ENCODE data around the gene MAMDC2. TPM values are rescaled to one million over a fixed set of nuclear protein-coding genes. Genes with fewer than 3 reads are reported as not detected.

MAMDC2 gene
- total and polyA plus RNA-seq, 2 of the 8 experiments (the other 6 are each of a cell fraction or from before 2014, with no cell fraction given): 6.1 to 15.4 TPM

DNA sequence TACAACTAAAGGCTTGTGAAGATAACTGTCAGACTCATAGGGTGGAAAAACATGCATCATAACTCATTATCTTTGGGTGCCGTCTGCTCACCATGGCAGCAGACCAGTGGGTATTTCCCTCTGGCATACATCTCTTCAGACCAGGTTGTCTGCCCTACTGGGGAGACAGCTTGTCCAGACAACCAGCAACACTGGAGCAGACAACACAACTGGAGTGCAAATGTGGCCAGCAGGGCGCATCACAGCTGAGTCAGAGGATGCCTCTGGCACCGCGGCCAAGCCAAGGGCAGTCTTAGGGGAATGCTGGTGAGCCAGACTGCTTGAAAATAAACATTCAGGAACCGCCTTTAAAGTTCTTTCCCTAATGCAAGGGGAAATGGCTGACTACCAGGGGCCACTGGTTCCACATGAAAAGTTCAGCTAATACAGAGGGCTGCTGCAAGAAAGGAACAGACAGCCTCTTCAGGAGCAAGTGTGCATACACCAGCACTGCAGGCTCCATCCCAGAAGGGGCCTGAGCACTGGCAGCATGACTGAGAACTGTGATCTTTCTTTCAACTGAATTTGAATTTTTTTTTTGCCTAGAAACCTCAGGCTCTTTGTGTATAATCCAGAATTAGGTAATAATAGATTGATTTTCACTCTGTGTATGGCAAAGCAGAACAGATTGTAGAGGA, 77.3 kb downstream of the MAMDC2 start:
- Histone ChIP-seq H3K4ac (replicated peaks; ENCODE audit: insufficient read length, low read depth, low read length) (no peak overlapping the region), H2BK12ac (ENCODE audit: low read depth, low read length) (peak overlapping the region; percentile 18; the same call in 1 of the 2 replicates), H2AK5ac (ENCODE audit: low read depth, low read length) (no peak overlapping the region), H3K79me2 (ENCODE audit: control insufficient read depth in 1 of 2, insufficient read depth in 2 of 2, low read length in 2 of 2) (no peaks in the 10 kb centered on the region), H3K23me2 (ENCODE audit: low read depth, low read length) (no peaks in the 10 kb centered on the region), H4K8ac (ENCODE audit: extremely low read depth, insufficient read depth, low read length) (no peak overlapping the region), H3K56ac (replicated peaks; ENCODE audit: insufficient read length, low read depth, low read length) (no peak overlapping the region), H2BK120ac (replicated peaks; ENCODE audit: low read depth, low read length) (no peak overlapping the region), H2BK5ac (ENCODE audit: low read depth, low read length) (no peak overlapping the region; the same call in 1 of the 2 replicates), H2AFZ (ENCODE audit: low read length) (no peak overlapping the region), H3K27me3 (replicated peaks in 1 of 4; ENCODE audit: control insufficient read depth in 3 of 4, extremely low read depth in 1 of 4, insufficient read depth in 3 of 4, low read length in 3 of 4) (no peaks in the 10 kb centered on the region), H3K27ac (ENCODE audit: low read depth, low read length) (no peak overlapping the region), H3K9ac (replicated peaks in 1 of 4; ENCODE audit: extremely low read depth in 1 of 4, low read depth in 3 of 4, low read length in 3 of 4) (no peak overlapping the region), H3K36me3 (ENCODE audit: control insufficient read depth in 2 of 4, insufficient read depth in 4 of 4, low read length in 3 of 4) (no peaks in the 10 kb centered on the region), H3K14ac (ENCODE audit: insufficient read length) (no peak overlapping the region), H2BK15ac (ENCODE audit: low read length) (peak overlapping the region; percentile 67; the same call in 1 of the 2 replicates), H2BK20ac (ENCODE audit: low read length) (no peak overlapping the region), H3K18ac (ENCODE audit: extremely low read depth, low read length) (peak overlapping the region; percentile 52; the same call in 1 of the 2 replicates), H3K9me3 (ENCODE audit: insufficient read depth in 2 of 2, low read depth in 1 of 2, low read length in 1 of 2) (no peaks in the 10 kb centered on the region), H3K79me1 (ENCODE audit: low read depth, low read length) (no peaks in the 10 kb centered on the region), H3K4me1 (replicated peaks in 1 of 4; ENCODE audit: control insufficient read depth in 3 of 4, insufficient read depth in 4 of 4, low read length in 3 of 4) (peaks cover 0 to 8% (median 0%) of the 10 kb centered on the region in 4 experiments; a peak in 2 of 7 replicates), H3K23ac (ENCODE audit: insufficient read length) (no peak overlapping the region), H4K5ac (ENCODE audit: insufficient read length, low read depth, low read length) (no peak overlapping the region), H4K91ac (replicated peaks; ENCODE audit: insufficient read length, low read length) (no peak overlapping the region), H4K20me1 (replicated peaks in 1 of 2; ENCODE audit: control insufficient read depth in 1 of 2, insufficient read depth in 2 of 2, low read length in 2 of 2) (peaks cover 0 to 3% of the 10 kb centered on the region in 2 experiments), H3K4me3 (ENCODE audit: extremely low read depth in 1 of 4, insufficient read depth in 2 of 4, low read depth in 3 of 4, low read length in 4 of 4) (no peak overlapping the region), H3K4me2 (ENCODE audit: insufficient read depth in 1 of 2, low read depth in 2 of 2, low read length in 2 of 2) (no peak overlapping the region)
- WGBS, 2 experiments (ENCODE audit: extremely low coverage in 1 of 2, insufficient coverage in 1 of 2, insufficient read length in 1 of 2, insufficient replicate concordance in 2 of 2, low coverage in 1 of 2, low lambda C conversion rate in 2 of 2, missing lambda C conversion rate in 1 of 2): 82% methylated on average over 5 of the region's 5 CpGs; no CpG with 5 or more reads in 1 of the 2 experiments
- ChIA-PET CTCF (ENCODE audit: partially characterized antibody) (interaction anchor here (0.5 to 13.1 kb wide), 8 partner anchors 10 to 454 kb away, joined by 3 to 113 read pairs (median 4); no protein-coding TSS in a partner anchor), POLR2A (ENCODE audit: partially characterized antibody) (interaction anchor here (1.3 to 1.4 kb wide), 2 partner anchors 11 to 12 kb away, joined by 3 to 4 read pairs; no protein-coding TSS in a partner anchor)
- TF ChIP-seq SIX5 (IDR thresholded peaks at IDR 0.05; ENCODE audit: low read depth, low read length) (no peak), EGR1 (IDR thresholded peaks at IDR 0.05; ENCODE audit: borderline replicate concordance, low read depth, low read length) (no peak), TCF12 (IDR thresholded peaks at IDR 0.05; ENCODE audit: low read depth, low read length) (no peak), RAD21 (IDR thresholded peaks at IDR 0.05 in 1 of 2, conservative IDR thresholded peaks at IDR 0.05 in 1 of 2; ENCODE audit: low read depth in 2 of 2, low read length in 2 of 2) (peak; percentile 21 to 38; a peak in 3 of 4 replicates)
- TF ChIP-seq, protein P1, sequence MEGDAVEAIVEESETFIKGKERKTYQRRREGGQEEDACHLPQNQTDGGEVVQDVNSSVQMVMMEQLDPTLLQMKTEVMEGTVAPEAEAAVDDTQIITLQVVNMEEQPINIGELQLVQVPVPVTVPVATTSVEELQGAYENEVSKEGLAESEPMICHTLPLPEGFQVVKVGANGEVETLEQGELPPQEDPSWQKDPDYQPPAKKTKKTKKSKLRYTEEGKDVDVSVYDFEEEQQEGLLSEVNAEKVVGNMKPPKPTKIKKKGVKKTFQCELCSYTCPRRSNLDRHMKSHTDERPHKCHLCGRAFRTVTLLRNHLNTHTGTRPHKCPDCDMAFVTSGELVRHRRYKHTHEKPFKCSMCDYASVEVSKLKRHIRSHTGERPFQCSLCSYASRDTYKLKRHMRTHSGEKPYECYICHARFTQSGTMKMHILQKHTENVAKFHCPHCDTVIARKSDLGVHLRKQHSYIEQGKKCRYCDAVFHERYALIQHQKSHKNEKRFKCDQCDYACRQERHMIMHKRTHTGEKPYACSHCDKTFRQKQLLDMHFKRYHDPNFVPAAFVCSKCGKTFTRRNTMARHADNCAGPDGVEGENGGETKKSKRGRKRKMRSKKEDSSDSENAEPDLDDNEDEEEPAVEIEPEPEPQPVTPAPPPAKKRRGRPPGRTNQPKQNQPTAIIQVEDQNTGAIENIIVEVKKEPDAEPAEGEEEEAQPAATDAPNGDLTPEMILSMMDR (IDR thresholded peaks at IDR 0.05; ENCODE audit: control extremely low read depth in 1 of 3, insufficient read depth in 1 of 3, low read depth in 1 of 3, low read length in 3 of 3): peak; percentile 9 to 42 (median 32); a peak in 2 of 4 replicates
- DNase-seq (ENCODE audit: low read depth in 1 of 2, low spot score in 2 of 2) (no peak), FAIRE-seq (no peak)

Data from H1 (cell line).